Gastrocnemius medialis (tissue), 4 donors: Measurements from ENCODE around the gene ADAT2.

ENCODE experiments used
- POLR2A ChIP-seq, 2 donors: fragments of 450-650 bp; IDR thresholded peaks; one replicate each; pipeline ENCODE4 v1.6.1; 2017; ENCODE audit warnings: antibody characterized with exemption in 2 of 2, mild to moderate bottlenecking in 2 of 2, moderate library complexity in 2 of 2
- TF ChIP-seq, protein P1 (sequence below), 5 experiments: fragments of 450-650 bp in 3 of 5; fragments of 200-600 bp in 2 of 5; sonication (generic) in 2 of 5; IDR thresholded peaks in 4 of 5; conservative IDR thresholded peaks in 1 of 5; 1 replicate in 4 of 5; 2 replicates in 1 of 5; pipeline ENCODE4 v1.5.1; 2016 to 2019; ENCODE audit warnings: antibody characterized with exemption in 5 of 5, mild to moderate bottlenecking in 3 of 5, moderate library complexity in 3 of 5

DNA sequence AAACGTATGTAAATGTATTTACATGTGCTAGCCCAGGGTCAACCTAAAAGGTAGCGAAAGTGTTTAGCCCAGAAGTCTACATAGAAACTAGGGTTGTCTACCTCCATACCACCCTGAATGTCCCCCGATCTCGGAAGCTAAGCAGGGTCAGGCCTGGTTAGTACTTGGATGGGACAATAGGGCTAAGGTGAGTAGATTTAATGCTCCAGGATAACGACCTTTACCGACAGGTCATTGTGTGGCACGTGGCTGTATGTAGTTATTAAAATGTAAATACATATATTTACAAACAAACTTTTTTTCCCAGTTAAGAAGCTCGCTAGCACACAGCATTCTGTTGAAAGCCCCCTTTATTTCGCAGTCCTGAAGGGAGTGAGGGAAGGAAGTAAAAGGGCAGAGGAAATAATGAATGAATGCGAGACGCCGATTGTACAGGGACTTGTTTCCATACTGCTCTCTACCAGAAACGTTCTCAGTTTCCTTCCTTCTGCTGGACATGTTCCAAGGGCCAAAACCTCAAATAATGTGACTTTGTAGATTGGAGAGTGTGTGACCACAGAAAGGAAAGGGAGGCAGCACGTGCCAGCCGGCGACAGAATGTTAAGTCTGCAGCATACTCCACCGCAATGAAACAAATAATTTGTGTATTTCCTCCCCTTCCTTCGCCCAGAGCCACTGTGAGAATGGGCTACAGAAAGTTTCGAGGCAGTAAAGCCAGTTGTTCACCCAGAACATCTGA, 612 bp downstream of the ADAT2 start:
- no peak for TF ChIP-seq POLR2A (IDR thresholded peaks at IDR 0.05)
- TF ChIP-seq, protein P1, sequence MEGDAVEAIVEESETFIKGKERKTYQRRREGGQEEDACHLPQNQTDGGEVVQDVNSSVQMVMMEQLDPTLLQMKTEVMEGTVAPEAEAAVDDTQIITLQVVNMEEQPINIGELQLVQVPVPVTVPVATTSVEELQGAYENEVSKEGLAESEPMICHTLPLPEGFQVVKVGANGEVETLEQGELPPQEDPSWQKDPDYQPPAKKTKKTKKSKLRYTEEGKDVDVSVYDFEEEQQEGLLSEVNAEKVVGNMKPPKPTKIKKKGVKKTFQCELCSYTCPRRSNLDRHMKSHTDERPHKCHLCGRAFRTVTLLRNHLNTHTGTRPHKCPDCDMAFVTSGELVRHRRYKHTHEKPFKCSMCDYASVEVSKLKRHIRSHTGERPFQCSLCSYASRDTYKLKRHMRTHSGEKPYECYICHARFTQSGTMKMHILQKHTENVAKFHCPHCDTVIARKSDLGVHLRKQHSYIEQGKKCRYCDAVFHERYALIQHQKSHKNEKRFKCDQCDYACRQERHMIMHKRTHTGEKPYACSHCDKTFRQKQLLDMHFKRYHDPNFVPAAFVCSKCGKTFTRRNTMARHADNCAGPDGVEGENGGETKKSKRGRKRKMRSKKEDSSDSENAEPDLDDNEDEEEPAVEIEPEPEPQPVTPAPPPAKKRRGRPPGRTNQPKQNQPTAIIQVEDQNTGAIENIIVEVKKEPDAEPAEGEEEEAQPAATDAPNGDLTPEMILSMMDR (IDR thresholded peaks at IDR 0.05 in 4 of 5, conservative IDR thresholded peaks at IDR 0.05 in 1 of 5) = no peak
